ENCODE results near the gene HCFC1. TPM values are rescaled to one million over a fixed set of nuclear protein-coding genes. Genes with fewer than 3 reads are reported as not detected.

HCFC1 gene
- total and polyA plus RNA-seq, 2 of the 8 experiments (the other 6 are each of a cell fraction or from before 2014, with no cell fraction given), result 24.9 to 117 TPM

DNA sequence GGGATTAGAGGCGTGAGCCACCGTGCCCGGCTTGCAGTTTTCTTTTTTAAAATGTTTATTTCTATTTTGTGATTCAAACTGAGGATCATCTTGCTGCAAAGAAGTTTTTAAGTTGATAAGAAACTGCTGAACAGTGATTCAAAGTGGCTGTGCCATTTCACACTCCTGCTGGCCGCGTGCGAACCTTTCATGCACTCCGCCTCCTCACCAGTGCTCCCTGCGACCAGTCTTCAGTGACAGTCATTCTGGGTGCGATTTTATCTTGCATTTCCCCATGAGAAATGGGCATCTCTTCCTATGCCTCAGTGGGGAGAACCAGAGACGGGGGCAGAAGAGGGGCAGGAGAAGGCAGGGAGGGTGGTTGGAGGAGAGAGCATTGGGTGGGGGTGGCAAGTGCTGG, 22.4 kb upstream of the HCFC1 start:
- Histone ChIP-seq H4K5ac (ENCODE audit: insufficient read length, low read depth, low read length) (no peak overlapping the region), H4K91ac (replicated peaks; ENCODE audit: insufficient read length, low read length) (no peak overlapping the region), H4K8ac (ENCODE audit: extremely low read depth, insufficient read depth, low read length) (no peak overlapping the region), H3K36me3 (ENCODE audit: control insufficient read depth in 2 of 4, insufficient read depth in 4 of 4, low read length in 3 of 4) (no peaks in the 10 kb centered on the region), H3K9me3 (ENCODE audit: insufficient read depth in 2 of 2, low read depth in 1 of 2, low read length in 1 of 2) (no peaks in the 10 kb centered on the region), H2BK12ac (ENCODE audit: low read depth, low read length) (no peak overlapping the region), H3K23me2 (ENCODE audit: low read depth, low read length) (no peaks in the 10 kb centered on the region; the same call in 1 of the 2 replicates), H2BK120ac (replicated peaks; ENCODE audit: low read depth, low read length) (no peak overlapping the region), H3K14ac (ENCODE audit: insufficient read length) (no peak overlapping the region), H2AK5ac (ENCODE audit: low read depth, low read length) (no peak overlapping the region), H3K4me3 (ENCODE audit: extremely low read depth in 1 of 4, insufficient read depth in 2 of 4, low read depth in 3 of 4, low read length in 4 of 4) (no peak overlapping the region), H2BK20ac (ENCODE audit: low read length) (no peak overlapping the region), H3K18ac (ENCODE audit: extremely low read depth, low read length) (no peak overlapping the region), H2AFZ (ENCODE audit: low read length) (no peak overlapping the region), H3K9ac (replicated peaks in 1 of 4; ENCODE audit: extremely low read depth in 1 of 4, low read depth in 3 of 4, low read length in 3 of 4) (no peak overlapping the region), H3K56ac (replicated peaks; ENCODE audit: insufficient read length, low read depth, low read length) (no peak overlapping the region), H2BK5ac (ENCODE audit: low read depth, low read length) (no peak overlapping the region), H3K23ac (ENCODE audit: insufficient read length) (no peak overlapping the region), H3K79me2 (ENCODE audit: control insufficient read depth in 1 of 2, insufficient read depth in 2 of 2, low read length in 2 of 2) (no peaks in the 10 kb centered on the region), H3K4ac (replicated peaks; ENCODE audit: insufficient read length, low read depth, low read length) (no peak overlapping the region), H3K79me1 (ENCODE audit: low read depth, low read length) (no peaks in the 10 kb centered on the region), H3K4me2 (ENCODE audit: insufficient read depth in 1 of 2, low read depth in 2 of 2, low read length in 2 of 2) (no peak overlapping the region), H3K27me3 (replicated peaks in 1 of 4; ENCODE audit: control insufficient read depth in 3 of 4, extremely low read depth in 1 of 4, insufficient read depth in 3 of 4, low read length in 3 of 4) (no peaks in the 10 kb centered on the region), H3K4me1 (replicated peaks in 1 of 4; ENCODE audit: control insufficient read depth in 3 of 4, insufficient read depth in 4 of 4, low read length in 3 of 4) (no peaks in the 10 kb centered on the region), H4K20me1 (replicated peaks in 1 of 2; ENCODE audit: control insufficient read depth in 1 of 2, insufficient read depth in 2 of 2, low read length in 2 of 2) (no peaks in the 10 kb centered on the region), H3K27ac (ENCODE audit: low read depth, low read length) (no peak overlapping the region), H2BK15ac (ENCODE audit: low read length) (no peak overlapping the region)
- 86% methylated on average over 6 of the region's 10 CpGs; no CpG with 5 or more reads in 1 of the 2 experiments for WGBS, 2 experiments (ENCODE audit: extremely low coverage in 1 of 2, insufficient coverage in 1 of 2, insufficient read length in 1 of 2, insufficient replicate concordance in 2 of 2, low coverage in 1 of 2, low lambda C conversion rate in 2 of 2, missing lambda C conversion rate in 1 of 2)
- DNase-seq (ENCODE audit: low read depth in 1 of 2, low spot score in 2 of 2) (no peak), FAIRE-seq (no peak)
- ChIA-PET CTCF (ENCODE audit: partially characterized antibody) (no interaction called here), POLR2A (ENCODE audit: partially characterized antibody) (no interaction called here)
- TF ChIP-seq CBX5 (IDR thresholded peaks at IDR 0.05; ENCODE audit: low read depth, low read length), result no peak
- TF ChIP-seq GTF2F1 (IDR thresholded peaks at IDR 0.05; ENCODE audit: borderline replicate concordance, low read depth, low read length), result no peak
- TF ChIP-seq PHF8 (conservative IDR thresholded peaks at IDR 0.05; ENCODE audit: low read depth, low read length), result no peak
- TF ChIP-seq, protein P1, sequence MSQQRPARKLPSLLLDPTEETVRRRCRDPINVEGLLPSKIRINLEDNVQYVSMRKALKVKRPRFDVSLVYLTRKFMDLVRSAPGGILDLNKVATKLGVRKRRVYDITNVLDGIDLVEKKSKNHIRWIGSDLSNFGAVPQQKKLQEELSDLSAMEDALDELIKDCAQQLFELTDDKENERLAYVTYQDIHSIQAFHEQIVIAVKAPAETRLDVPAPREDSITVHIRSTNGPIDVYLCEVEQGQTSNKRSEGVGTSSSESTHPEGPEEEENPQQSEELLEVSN (IDR thresholded peaks at IDR 0.05), result no peak
- no peak for TF ChIP-seq MAFK (IDR thresholded peaks at IDR 0.05; ENCODE audit: low read depth, low read length)
- no peak for TF ChIP-seq FOSL1 (IDR thresholded peaks at IDR 0.05; ENCODE audit: insufficient read depth, low read depth, low read length)
- no peak for TF ChIP-seq HDAC6 (IDR thresholded peaks at IDR 0.05; ENCODE audit: low read depth, low read length)
- TF ChIP-seq SIRT6 (IDR thresholded peaks at IDR 0.05; ENCODE audit: low read length), result no peak
- TF ChIP-seq GABPA (IDR thresholded peaks at IDR 0.05; ENCODE audit: borderline replicate concordance, insufficient read depth, low read length), result no peak
- TF ChIP-seq TCF12 (IDR thresholded peaks at IDR 0.05; ENCODE audit: low read depth, low read length), result no peak
- no peak for TF ChIP-seq SRF (IDR thresholded peaks at IDR 0.05; ENCODE audit: low read depth, low read length)
- TF ChIP-seq CHD2 (IDR thresholded peaks at IDR 0.05; ENCODE audit: low read length), result no peak
- TF ChIP-seq SUZ12 (IDR thresholded peaks at IDR 0.05; ENCODE audit: low read length), result no peak
- no peak for TF ChIP-seq ATF3 (IDR thresholded peaks at IDR 0.05; ENCODE audit: insufficient read depth, low read depth, low read length)
